AG04449 (cell line): ENCODE data around the gene TSPAN33.
"Not testable (repeated sequence)": the region's sequence is repeated elsewhere in the genome, so short reads cannot be mapped to it uniquely, and the experiment has no call there.

Experiments
- CTCF ChIA-PET: fragments of 350-600 bp; formaldehyde crosslinking; extraction: SDS; loops from one replicate; lab custom pipeline; 2021; ENCODE audit warnings: antibody characterized with exemption; lab: Yijun Ruan, JAX
- POLR2A ChIA-PET: fragments of 400-600, 350-600 bp; formaldehyde crosslinking; extraction: SDS; loops from one replicate; lab custom pipeline; 2020; ENCODE audit warnings: antibody characterized with exemption, inconsistent platforms; lab: Yijun Ruan, JAX
- DNase-seq: peaks from one replicate; pipeline ENCODE4 v3.0.0-alpha.2; 2010; ENCODE audit warnings: low read depth, low spot score
- H3K4me3 ChIP-seq: 2 replicates; pipeline ENCODE4 v1.5.1; 2011; ENCODE audit warnings: low read depth, mild to moderate bottlenecking, control low read depth, low read length
- TF ChIP-seq, protein P1 (sequence below): IDR thresholded peaks from one replicate; pipeline ENCODE4 v1.5.1; 2011; ENCODE audit warnings: mild to moderate bottlenecking, moderate library complexity, low read length, control low read depth, inconsistent platforms; ENCODE audit not compliant: insufficient read depth; ENCODE audit errors: missing control alignments

TSPAN33 gene

DNA sequence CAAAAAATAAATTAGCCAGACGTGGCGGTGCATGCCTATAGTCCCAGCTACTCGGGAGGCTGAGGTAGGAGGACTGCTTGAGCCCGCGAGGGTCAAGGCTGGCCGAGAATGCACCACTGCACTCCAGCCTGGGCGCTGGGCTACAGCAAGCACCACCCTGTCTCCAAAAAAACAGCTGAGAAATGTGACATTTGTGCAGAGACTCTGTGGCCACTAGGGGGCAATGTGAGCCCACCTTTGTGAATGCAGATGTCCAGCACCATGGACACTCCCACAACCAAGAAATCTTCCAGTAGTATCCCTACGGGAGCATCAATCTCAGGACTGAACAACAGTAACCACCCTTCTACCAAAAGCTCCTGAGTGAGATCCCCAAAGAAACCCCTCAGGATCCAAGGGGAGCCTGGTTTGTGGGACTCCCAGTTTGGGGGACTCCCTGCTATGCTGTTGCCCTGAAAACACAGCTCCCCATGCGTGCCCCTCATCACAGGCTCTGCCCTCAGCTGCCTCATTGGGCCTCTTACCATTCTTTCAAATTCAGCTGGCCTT, 74.1 kb downstream of the TSPAN33 start:
- ChIA-PET POLR2A (interaction anchor here (1.1 kb wide), 1 partner anchor 393 kb away, joined by 3 read pairs; the partner anchor contains the start of gene NRF1), CTCF (interaction anchor here (0.7 to 7.9 kb wide), 80 partner anchors 10 to 792 kb away, joined by 3 to 227 read pairs (median 6); no protein-coding TSS in a partner anchor)
- no peak for DNase-seq
- TF ChIP-seq, protein P1, sequence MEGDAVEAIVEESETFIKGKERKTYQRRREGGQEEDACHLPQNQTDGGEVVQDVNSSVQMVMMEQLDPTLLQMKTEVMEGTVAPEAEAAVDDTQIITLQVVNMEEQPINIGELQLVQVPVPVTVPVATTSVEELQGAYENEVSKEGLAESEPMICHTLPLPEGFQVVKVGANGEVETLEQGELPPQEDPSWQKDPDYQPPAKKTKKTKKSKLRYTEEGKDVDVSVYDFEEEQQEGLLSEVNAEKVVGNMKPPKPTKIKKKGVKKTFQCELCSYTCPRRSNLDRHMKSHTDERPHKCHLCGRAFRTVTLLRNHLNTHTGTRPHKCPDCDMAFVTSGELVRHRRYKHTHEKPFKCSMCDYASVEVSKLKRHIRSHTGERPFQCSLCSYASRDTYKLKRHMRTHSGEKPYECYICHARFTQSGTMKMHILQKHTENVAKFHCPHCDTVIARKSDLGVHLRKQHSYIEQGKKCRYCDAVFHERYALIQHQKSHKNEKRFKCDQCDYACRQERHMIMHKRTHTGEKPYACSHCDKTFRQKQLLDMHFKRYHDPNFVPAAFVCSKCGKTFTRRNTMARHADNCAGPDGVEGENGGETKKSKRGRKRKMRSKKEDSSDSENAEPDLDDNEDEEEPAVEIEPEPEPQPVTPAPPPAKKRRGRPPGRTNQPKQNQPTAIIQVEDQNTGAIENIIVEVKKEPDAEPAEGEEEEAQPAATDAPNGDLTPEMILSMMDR: peak; percentile 86
- no peak overlapping the region for H3K4me3 ChIP-seq

DNA sequence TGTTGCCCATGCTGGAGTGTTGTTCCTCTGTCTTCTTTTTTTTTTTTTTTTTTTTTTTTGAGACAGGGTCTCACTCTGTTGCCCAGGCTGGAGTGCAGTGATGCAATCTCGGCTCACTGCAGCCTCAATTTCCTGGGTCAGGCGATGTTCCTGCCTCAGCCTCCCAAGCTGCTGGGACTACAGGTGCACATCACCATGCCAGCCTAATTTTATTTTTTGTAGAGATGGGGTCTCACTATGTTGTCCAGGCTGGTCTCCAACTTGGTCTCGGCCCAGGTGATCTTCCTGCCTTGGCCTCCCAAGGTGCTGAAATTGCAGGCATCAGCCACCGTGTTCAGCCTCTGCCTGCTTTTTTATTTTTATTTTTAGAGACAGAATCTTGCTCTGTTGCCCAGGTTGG, 74.7 kb downstream of the TSPAN33 start:
- DNase-seq, H3K4me3 ChIP-seq: not testable (repeated sequence)
- ChIA-PET CTCF (interaction anchor here (0.6 to 7.9 kb wide), 73 partner anchors 8 to 792 kb away, joined by 3 to 227 read pairs (median 6); no protein-coding TSS in a partner anchor), POLR2A (interaction anchor here (1.1 kb wide), 1 partner anchor 393 kb away, joined by 3 read pairs; the partner anchor contains the start of gene NRF1)
